ENCODE measurements around the gene VAV2. TPM values are rescaled to one million over a fixed set of nuclear protein-coding genes. Genes with fewer than 3 reads are reported as not detected.

Gene VAV2
- total RNA-seq, 1 experiment from 2014 or later, result 9.7 TPM

DNA sequence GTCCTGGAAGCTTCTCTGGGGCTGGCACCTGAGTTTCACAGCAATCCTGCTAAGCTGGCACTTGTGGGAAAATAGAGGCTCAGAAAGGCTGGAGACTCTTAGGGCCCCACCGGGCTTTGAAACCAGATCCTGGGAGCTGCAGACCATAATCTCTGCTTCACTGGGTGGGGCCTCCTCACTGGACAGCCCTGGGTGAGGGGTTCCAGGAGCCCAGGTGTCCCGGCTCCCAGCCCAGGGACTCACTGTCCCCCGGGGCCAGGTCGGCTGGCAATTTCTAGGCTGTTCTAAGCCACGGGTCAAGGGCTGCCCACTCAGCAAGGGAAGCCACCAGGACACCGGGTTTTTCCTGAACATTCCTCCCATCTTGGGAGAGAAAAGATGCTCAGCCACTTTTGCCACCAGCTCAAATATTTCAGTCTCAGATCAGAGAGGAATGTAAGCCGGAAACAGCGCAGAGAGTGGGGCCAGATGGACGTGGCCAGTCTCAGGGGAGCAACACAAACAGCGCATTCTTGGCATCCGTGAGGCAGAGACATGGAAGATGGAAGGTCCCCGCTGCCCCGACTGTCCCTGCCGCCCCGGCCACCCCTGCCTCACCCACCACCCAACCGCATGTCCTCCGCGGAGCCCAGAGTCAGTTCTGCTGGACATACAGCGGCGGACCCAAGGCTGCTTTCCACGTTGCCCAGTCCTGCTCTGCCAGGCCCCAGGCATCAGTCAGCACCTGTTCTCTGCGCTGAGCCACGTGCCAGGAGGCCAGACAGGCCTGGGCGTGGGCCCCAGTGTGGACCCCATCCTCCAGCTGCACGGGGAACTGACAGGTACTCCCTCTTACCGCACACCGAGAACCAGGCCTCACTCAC lies 72.6 kb downstream of the VAV2 start:
- Histone ChIP-seq H3F3A (ENCODE audit: low read length, unreplicated experiment) (no peaks in the 10 kb centered on the region), H3K9ac (ENCODE audit: low read length) (no peak overlapping the region), H3K4me1 (ENCODE audit: insufficient read depth, low read length) (no peaks in the 10 kb centered on the region), H3K4me3 (ENCODE audit: low read length) (no peak overlapping the region), H3K4me2 (ENCODE audit: low read length) (no peak overlapping the region), H3K79me2 (ENCODE audit: low read length) (peaks cover 11% of the 10 kb centered on the region; the same call in 1 of the 2 replicates), H3K27ac (ENCODE audit: low read length) (no peak overlapping the region), H3K36me3 (ENCODE audit: low read depth, low read length) (no peaks in the 10 kb centered on the region), H3K9me3 (ENCODE audit: low read length) (no peaks in the 10 kb centered on the region), H2AFZ (ENCODE audit: low read length) (no peak overlapping the region), H3K9me2 (replicated peaks; ENCODE audit: low read length) (no peaks in the 10 kb centered on the region), H4K20me1 (ENCODE audit: low read length) (no peaks in the 10 kb centered on the region), H3K27me3 (ENCODE audit: low read length) (no peaks in the 10 kb centered on the region)
- CTCF ChIA-PET, result no interaction called here
- POLR2A ChIA-PET (ENCODE audit: unreplicated experiment), result no interaction called here
- TF ChIP-seq EZH2phosphoT487 (IDR thresholded peaks at IDR 0.05; ENCODE audit: borderline replicate concordance, low read length) (no peak), EZH2 (IDR thresholded peaks at IDR 0.05; ENCODE audit: low read length, unreplicated experiment) (no peak)
- TF ChIP-seq, protein P1, sequence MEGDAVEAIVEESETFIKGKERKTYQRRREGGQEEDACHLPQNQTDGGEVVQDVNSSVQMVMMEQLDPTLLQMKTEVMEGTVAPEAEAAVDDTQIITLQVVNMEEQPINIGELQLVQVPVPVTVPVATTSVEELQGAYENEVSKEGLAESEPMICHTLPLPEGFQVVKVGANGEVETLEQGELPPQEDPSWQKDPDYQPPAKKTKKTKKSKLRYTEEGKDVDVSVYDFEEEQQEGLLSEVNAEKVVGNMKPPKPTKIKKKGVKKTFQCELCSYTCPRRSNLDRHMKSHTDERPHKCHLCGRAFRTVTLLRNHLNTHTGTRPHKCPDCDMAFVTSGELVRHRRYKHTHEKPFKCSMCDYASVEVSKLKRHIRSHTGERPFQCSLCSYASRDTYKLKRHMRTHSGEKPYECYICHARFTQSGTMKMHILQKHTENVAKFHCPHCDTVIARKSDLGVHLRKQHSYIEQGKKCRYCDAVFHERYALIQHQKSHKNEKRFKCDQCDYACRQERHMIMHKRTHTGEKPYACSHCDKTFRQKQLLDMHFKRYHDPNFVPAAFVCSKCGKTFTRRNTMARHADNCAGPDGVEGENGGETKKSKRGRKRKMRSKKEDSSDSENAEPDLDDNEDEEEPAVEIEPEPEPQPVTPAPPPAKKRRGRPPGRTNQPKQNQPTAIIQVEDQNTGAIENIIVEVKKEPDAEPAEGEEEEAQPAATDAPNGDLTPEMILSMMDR (conservative IDR thresholded peaks at IDR 0.05; ENCODE audit: low read depth, low read length), result no peak
- no TSS peak for BruUV-seq (replicated peaks)
- ATAC-seq (no peak), DNase-seq (no peak)
- intact Hi-C loops (cut with micrococcal nuclease), result no loop called here

DNA sequence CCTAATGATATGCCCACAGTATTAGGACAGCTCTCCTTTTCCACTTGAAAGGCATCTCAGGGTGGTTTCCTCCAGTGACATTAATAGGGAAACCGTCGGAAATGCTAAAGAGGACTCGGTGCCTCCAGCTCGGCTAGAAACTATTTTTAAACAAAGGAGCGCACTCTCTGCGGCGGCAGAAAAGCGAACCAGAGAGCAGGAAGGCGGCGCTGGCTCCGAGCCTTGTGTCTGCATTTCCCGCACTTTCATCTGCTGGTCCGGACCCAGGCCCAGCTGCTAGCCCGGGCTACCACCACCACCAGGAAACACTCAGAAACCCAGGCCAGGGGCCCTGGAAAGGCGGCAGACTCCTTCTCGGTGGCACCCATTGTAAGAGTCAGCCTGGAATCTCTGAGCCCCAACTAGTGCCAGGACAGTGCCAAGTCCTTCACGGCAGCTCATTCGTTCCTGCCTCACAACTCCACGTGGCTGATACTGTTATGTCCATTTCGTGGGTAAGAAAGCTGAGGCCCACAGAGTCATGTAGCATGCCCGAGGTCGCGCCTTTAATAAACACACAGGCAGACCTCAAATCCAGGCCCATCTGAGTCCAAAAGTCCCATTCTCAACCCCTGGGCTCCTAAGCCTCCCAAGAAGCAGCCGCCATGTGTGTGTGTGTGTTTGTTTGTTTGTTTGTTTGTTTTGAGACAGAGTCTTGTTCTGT lies 73.9 kb downstream of the VAV2 start:
- CTCF ChIA-PET, result no interaction called here

More for the DNA sequence above, 73.9 kb downstream of the VAV2 start:
- no peaks in the 10 kb centered on the region for H3K9me2 ChIP-seq (replicated peaks; ENCODE audit: low read length)
- H3K36me3 ChIP-seq (ENCODE audit: low read depth, low read length), result no peaks in the 10 kb centered on the region
- no peaks in the 10 kb centered on the region for H3K9me3 ChIP-seq (ENCODE audit: low read length)
- H3K4me2 ChIP-seq (ENCODE audit: low read length), result no peak overlapping the region
- H2AFZ ChIP-seq (ENCODE audit: low read length), result no peak overlapping the region
- no peaks in the 10 kb centered on the region for H3K4me1 ChIP-seq (ENCODE audit: insufficient read depth, low read length)
- intact Hi-C loops (cut with micrococcal nuclease), result no loop called here
- H4K20me1 ChIP-seq (ENCODE audit: low read length), result no peaks in the 10 kb centered on the region
- H3K27me3 ChIP-seq (ENCODE audit: low read length), result no peaks in the 10 kb centered on the region
- no peaks in the 10 kb centered on the region for H3F3A ChIP-seq (ENCODE audit: low read length, unreplicated experiment)
- no peak overlapping the region for H3K4me3 ChIP-seq (ENCODE audit: low read length)
- DNase-seq (no peak), ATAC-seq (no peak)
- peaks cover 16% of the 10 kb centered on the region; the same call in 1 of the 2 replicates for H3K79me2 ChIP-seq (ENCODE audit: low read length)
- H3K9ac ChIP-seq (ENCODE audit: low read length), result no peak overlapping the region
- no peak overlapping the region for H3K27ac ChIP-seq (ENCODE audit: low read length)
- POLR2A ChIA-PET (ENCODE audit: unreplicated experiment), result no interaction called here
- TF ChIP-seq EZH2phosphoT487 (IDR thresholded peaks at IDR 0.05; ENCODE audit: borderline replicate concordance, low read length), result no peak
- TF ChIP-seq, protein P1 (conservative IDR thresholded peaks at IDR 0.05; ENCODE audit: low read depth, low read length), result no peak
- TF ChIP-seq EZH2 (IDR thresholded peaks at IDR 0.05; ENCODE audit: low read length, unreplicated experiment), result no peak
- no TSS peak for BruUV-seq (replicated peaks)
